DMS114 treated with DMSO at 0.1 percent for 48 hours (cell line): Measurements from ENCODE around the gene OASL.

Experiments used
- DNase-seq: peaks from one replicate; lab custom pipeline; 2025; ENCODE audit not compliant: unreplicated experiment; lab: John Stamatoyannopoulos, UW

Gene OASL

GRCh38 chr12:120992989-120993388 is 46.1 kb downstream of the OASL start:
- DNase-seq, result no peak

- DNase-seq, result no peak
Measured at GRCh38 chr12:120991965-120992364, 47.1 kb downstream of the OASL start.

- no peak for DNase-seq
Measured at GRCh38 chr12:120990487-120991055, 48.5 kb downstream of the OASL start.

- no peak for DNase-seq
Measured at GRCh38 chr12:120989687-120990086, 49.4 kb downstream of the OASL start.

GRCh38 chr12:120988658-120989057 is 50.4 kb downstream of the OASL start:
- no peak for DNase-seq

- DNase-seq, result no peak
Measured at GRCh38 chr12:120988234-120988633, 50.8 kb downstream of the OASL start.

GRCh38 chr12:120984351-120984898 is 54.6 kb downstream of the OASL start:
- no peak for DNase-seq

GRCh38 chr12:120983759-120984158 is 55.3 kb downstream of the OASL start:
- no peak for DNase-seq

GRCh38 chr12:120982659-120983058 is 56.4 kb downstream of the OASL start:
- no peak for DNase-seq

GRCh38 chr12:120981407-120981941 is 57.6 kb downstream of the OASL start:
- DNase-seq, result no peak

- no peak for DNase-seq
Measured at GRCh38 chr12:120980800-120981368, 58.2 kb downstream of the OASL start.

GRCh38 chr12:120979862-120980696 is 59.0 kb downstream of the OASL start:
- DNase-seq, result no peak

- DNase-seq, result no peak
Measured at GRCh38 chr12:120979220-120979861, 59.7 kb downstream of the OASL start.

- no peak for DNase-seq
Measured at GRCh38 chr12:120978296-120979219, 60.5 kb downstream of the OASL start, which contains the start of gene HNF1A. Gene HNF1A, plus strand, starts transcription at chr12:120978543. Its CDS starts 226 bp downstream, at chr12:120978769.

- DNase-seq, result no peak
Measured at GRCh38 chr12:120977531-120978295, 61.3 kb downstream of the OASL start.

- peak; percentile 28 for DNase-seq
Measured at GRCh38 chr12:120972870-120973543, 66.0 kb downstream of the OASL start.

GRCh38 chr12:120971299-120972180 is 67.5 kb downstream of the OASL start:
- DNase-seq, result peak; percentile 69

- no peak for DNase-seq
Measured at GRCh38 chr12:120970310-120970709, 68.7 kb downstream of the OASL start.
